ENCODE measurements around the gene PRR15L.

PRR15L gene

DNA sequence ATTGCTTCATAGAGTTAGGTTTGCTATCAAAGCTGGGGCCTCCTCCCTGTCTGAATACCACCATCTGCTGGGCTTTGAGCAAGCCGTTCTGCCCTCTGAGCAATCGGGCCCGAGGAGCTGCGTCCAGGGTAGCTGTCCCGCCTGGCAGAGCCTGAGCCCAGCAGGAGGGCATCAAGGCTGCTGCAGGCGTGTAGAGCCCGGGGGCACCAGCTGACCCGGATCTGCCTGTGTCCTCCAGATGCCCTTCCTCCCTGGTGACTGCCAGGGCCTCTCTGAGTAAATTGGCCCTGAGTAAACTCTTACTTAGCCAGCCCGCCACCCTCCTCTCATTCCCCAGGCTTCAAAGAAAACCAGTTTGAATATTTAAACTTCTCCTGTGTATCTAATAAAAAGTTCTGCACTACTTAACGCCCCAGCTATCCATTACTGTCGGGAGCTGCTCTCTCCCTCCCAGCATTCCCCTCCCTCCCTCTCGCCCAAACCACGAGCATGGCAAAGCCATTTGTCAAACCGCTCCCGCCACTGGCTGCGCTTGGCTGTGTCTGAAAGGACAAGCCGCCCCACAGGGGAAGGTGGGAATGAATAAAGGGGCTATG is 29.7 kb upstream of the PRR15L start:
- no peak for DNase-seq

DNA sequence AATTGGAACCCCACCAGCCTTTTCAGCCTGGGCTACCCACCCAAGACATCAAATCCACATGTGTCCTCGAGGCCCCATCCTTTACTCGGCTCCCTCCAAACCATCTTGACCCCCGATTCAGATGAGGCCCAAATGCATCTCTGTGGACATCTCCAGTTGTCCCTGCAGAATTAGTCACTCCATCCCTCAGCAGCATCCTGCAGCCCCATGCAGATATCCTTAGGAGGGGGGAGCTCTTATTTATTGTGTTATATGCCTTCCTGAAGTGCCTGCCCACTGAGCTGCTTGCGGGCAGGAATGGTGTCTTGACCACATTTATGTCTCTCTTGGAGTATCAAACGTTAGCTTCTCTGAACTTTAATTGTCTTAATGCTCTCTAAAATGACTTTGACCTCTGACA is 28.8 kb upstream of the PRR15L start:
- no peak for DNase-seq

GRCh38 chr17:47983492-47984223 is 26.0 kb upstream of the PRR15L start:
- DNase-seq = no peak

DNA sequence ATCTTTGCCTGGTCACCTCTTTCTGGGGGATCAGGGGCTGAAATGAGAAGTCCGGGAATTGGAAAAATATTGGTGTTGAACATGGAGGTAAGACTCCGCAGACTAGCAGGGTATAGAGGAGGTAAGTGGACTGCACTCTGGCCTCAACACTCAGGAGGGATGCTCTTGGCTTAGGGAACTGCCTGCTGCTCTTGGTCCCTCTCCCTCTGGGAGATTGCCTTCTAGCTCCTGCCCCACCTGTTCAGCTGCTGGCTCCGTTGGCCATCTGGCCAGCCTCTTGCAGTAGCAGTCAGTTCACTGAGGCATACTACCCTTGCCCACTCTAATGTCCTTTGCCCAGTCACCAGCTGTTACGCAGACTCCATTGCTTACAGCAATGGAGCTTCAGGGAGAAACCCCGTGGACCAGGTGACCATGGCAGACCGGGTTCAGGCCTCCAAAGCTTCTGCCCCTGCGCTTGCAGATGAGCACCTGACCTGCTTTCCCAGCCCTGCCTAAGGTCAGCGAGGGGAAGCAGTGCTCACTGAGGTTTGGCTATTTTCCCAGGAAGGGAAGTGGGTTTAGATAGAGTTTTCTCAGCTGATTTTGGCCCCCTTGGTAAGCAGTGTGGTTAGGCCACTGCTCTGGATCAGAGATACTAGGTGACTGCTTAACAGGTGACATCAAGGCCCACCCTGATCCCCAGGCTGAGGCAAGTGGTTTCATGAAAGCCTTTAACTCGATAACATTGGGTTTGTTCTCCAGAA is 25.1 kb upstream of the PRR15L start:
- DNase-seq = no peak

DNA sequence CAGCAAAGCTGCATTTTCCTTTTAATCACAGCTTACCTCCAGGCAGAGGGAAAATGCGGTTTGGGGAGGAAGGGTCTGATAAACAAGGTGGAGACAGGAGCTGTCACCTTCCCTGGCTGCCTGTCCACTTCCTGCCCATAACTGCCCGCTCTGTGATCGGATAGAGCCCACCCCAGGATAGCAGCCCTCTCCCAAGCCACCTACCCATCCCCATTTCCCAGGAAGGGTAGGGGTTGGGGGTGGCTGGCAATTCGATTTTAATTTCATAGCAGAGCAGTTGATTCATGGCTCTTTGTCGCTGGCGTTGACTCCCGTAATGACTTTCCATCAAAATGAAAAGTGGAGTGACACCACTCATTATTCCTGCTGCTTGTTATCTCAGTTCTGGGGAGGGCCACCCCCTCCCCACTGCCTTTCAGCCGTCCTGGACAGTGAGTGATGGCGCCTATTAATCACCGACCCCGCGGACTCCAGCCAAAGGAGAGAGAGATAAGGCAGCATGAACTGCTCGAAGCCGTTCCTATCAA is 24.5 kb upstream of the PRR15L start:
- no peak for DNase-seq

GRCh38 chr17:47981462-47981861 is 23.8 kb upstream of the PRR15L start:
- DNase-seq = peak; percentile 16

DNA sequence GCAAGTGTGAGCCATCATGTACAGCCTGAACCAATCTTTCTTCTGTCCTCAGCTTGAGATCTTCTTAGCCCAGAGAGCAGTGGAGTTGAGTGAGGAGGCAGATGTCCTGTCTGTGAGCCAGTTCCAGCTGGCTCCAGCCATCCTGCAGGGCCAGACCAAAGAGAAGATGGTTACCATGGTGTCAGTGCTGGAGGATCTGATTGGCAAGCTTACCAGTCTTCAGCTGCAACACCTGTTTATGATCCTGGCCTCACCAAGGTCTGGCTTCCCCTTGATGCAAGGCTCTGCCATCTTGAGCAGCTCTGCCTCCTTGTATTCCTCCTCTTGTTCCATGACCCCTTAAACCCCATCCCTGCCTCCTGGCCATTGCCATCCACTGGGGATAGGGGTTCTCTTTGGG is 22.9 kb upstream of the PRR15L start:
- DNase-seq = no peak

DNA sequence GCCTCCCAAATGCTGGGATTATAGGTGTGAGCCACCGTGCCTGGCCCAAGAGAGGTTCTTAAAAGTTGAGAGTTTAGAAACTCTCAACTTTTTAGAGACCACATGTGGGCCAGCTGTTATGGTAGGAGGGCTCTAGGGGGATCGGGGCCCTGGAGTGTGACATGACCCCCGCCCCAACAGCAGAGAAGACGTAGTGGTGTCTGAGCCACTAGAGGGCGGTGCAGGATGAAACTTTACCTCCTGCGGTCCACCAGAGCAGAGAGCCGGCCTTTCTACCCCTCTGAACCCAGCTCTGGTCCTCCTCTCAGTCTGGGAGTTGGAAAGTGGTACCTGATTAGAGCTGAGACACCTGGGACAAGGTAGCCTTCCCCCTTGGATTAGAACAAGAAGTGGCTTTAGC is 20.6 kb upstream of the PRR15L start:
- peak; percentile 62 for DNase-seq

DNA sequence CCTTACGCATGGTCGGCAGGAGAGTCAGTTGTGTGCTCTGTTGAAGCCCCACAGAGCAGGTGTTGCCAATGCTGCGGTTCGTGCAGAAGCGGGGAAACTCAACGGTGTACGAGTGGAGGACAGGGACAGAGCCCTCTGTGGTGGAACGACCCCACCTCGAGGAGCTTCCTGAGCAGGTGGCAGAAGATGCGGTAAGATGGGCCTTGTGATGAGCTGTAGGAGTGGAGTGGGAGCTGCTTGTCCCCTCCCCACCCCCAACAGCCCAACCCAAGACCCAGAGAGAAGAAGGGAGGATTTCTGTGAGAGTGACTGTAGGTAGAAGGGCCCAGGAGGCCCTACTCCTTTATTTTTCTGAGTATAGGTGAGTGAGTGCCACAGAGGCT is 18.1 kb upstream of the PRR15L start:
- DNase-seq = no peak

- DNase-seq = no peak
Observed at GRCh38 chr17:47975189-47975822, 17.6 kb upstream of the PRR15L start.

DNA sequence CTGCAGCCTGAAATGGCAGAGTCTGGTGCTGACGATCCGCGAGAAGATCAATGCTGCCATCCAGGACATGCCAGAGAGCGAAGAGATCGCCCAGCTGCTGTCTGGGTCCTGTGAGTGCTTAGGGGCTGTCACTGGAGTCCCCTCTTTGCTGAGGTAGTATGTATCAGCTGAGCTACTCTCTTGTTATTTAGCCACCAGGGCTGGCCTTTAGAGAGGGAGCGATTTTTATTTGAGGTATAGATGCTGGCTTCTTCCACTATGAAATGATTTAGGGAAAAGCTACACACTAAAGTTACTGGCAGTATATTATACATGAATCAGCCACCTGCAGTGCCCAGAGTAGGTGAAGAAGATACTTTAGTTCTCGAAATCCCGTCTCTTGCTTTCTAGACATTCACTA is 15.9 kb upstream of the PRR15L start:
- no peak for DNase-seq

DNA sequence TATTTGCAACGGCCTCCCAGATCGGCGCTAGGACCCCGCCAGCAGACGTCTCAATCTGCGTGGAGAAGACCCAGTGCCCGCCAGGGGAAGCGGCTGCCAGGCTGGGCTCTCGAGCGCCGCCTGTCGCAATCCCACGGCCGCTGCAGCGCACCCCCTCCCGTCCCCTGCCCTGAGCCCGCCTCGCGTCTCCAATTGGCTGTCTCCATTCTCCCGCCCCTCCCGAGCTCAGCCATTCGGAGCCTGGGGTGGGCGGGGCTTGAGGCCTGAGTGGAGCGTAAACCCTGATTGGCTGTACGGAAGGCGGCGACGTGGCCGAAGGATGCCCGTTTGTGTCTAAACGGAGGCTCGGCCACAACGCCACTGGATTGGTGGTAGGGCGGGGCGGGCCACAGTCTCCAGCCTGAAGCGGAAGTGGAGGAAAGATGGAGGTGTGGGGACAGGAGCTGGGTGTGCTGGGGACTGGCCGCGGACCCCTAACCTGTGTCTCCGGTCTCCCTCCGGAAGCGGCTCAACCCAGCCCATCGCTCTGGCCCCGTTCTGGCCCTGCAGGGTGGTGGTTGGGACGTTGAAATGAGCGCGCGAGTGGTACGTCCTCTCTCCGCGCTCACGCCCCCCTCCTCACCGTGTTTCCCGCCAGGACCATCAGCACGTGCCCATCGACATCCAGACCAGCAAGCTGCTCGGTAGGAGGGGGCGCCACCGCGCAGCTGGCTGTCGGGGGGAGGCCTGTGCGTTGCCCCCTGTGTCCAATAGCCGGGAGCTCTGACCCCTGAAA is 13.2 kb upstream of the PRR15L start, which contains the start of gene CDK5RAP3:
CDK5RAP3 (plus strand) TSS at position 389 of the 775 bp plus-strand sequence; CDS start at position 423, 34 bp downstream.
- DNase-seq = peak; percentile 99

DNA sequence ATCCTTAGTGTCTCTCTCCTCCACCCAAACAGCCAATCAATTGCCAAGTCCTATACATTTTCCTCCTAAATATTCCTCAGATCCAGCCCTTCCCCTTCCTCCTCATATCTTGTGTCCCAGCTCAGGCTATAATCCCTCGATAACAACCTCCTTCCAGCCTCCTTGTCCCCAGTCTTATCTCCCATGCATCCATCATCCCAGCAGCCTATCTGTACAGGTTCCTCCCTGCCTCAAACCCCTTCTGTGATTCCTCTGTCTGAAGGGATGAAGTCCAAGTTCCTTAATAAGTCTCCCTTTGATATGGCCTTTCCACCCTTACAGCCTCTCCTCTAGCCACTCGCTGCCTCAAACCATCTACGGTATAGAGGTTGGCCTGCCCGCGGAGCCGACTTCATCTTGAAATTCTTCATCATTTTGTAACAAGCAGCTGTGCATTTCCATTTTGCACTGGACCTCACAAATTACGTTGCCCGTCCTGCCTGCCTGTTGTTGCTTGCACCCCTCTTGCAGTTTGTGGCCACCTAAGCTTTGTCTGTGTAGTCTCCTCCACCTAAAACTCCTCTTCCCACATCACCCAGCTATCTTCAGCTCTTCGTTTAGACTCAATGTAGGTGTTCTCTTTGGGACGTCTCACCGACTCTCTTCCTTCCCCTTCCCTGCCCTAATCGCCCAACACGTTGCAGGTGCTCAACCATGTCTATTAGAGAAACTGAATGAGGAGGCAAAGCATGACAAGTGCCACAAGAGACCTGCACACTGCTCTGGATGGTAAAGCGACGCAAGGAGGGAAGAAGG is 12.4 kb upstream of the PRR15L start:
- DNase-seq = no peak

DNA sequence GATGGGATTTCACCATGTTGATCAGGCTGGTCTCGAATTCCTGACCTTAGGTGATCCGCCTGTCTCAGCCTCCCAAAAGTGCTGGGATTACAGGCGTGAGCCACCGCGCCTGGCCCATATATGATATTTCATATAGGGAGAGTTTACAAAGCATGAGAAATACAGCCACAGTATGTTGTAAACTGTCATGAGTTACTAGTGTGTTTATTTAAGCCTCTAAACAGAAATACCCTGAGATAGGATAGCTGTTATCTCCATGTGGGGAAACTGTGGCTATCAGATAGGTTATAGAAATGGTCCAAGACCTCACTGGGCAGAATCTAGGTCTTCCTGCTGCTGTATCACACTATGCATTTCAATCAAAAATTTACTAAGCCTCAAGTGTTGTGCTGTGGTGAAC is 11.2 kb upstream of the PRR15L start:
- no peak for DNase-seq

GRCh38 chr17:47967607-47968252 is 10.0 kb upstream of the PRR15L start:
- DNase-seq = no peak

GRCh38 chr17:47966079-47966519 is 8.4 kb upstream of the PRR15L start:
- no peak for DNase-seq

DNA sequence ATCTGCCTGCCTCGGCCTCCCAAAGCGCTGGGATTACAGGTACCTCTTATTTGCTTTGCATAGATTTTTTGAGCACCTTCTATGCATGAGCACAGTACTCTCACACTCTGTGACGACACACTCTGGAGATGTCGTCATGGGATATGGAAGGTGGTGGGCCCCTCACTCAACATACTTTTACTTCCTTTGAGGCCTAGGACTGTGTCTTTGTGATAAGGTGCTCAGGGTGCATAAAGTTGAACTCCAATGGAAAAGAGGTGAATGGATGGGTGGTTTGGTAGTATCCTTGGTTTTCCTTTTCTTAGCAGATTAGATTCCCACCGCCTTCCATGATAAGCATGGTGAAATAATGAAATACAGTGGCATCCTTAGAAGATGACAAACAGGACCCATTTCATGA is 7.2 kb upstream of the PRR15L start:
- no peak for DNase-seq

- DNase-seq = no peak
Observed at GRCh38 chr17:47962901-47963300, 5.2 kb upstream of the PRR15L start.

- DNase-seq = no peak
Observed at GRCh38 chr17:47961406-47961805, 3.7 kb upstream of the PRR15L start.

- DNase-seq = no peak
Observed at GRCh38 chr17:47959825-47960655, 2.4 kb upstream of the PRR15L start.

Data from CD4-positive, alpha-beta T cell treated with Interleukin-12 subunit alpha and Interleukin-12 subunit beta, for 1 hour (primary cell).